Posterior cingulate gyrus (tissue), 11 donors: Measurements from ENCODE around the gene NAA11.

Source experiments
- DNase-seq, 10 donors: peaks; one replicate each; pipeline versions ENCODE4 v3.0.0 to v3.0.0-alpha.2; 2020 to 2021; ENCODE audit warnings: mixed read lengths in 3 of 10
- intact Hi-C: fragments of 100-400 bp; cut with DNase I; formaldehyde crosslinking; loops from one replicate; pipeline ENCODE4 v1.15.1; 2023

Gene NAA11

DNA sequence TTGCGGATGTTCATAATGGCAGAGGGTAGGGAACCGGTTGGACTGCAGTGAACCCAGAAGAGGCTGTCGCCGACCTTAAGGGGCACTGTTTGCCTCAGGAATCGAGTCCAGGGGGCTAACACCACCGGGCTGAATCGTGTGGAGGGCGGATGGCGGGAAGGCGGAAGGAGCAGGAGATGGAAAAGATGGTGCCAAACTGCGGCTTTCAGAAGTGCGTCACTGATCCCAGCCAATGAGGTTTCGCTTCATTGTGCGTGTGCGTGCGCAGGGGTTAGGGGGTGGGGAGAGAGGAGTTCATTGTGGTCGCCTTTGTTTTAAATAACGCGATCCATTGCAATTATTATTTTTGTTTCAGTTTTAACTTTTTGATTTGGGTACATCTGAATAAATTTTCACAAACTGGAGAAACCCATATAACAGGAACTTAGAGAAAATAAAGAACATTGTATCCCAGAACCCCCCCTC, at the start of gene NAA11:
Gene NAA11 (minus strand): TSS at position 198 of the 465 bp plus-strand sequence. CDS start 184 bp downstream, at position 14.
- intact Hi-C loops: no loop called here
- DNase-seq: no peak

DNA sequence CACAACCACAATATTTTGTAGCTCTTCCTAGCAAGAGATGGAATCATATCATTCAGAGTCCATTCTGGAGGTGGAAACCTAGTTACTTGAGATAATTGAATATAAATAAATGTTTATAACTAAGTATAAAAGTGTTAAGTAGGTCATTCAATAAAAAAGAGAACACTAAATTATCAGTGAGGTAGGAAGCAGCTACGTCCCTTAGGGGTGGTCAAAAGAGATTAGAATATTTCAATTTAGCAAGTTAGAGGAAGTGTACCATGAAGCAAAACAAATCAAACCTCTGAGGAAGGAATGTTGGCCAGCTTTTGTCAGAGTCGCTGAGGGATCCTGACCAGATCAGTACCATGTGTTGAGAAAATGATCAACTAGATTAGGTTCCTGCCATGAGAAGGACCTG, 44.2 kb upstream of the NAA11 start:
- intact Hi-C loops: no loop called here
- no peak for DNase-seq

DNA sequence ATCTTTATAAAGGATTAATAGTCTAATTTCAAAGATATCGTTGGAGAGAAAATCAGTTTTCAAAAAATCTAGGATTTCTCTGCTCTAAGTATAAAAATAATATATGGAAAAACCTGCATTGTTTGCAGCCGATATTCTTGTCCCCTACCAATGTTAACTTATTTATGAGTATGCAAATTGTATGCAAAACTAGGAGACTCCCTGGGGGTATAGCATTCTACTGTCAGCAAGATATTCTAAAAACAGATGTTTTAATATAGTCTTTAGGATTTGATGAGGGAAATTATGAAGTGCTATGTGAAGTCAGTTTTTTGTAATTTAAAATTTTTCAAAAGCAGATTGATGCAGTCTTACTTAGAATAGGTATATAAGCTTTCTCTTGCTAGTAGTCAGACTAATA, 41.2 kb upstream of the NAA11 start:
- intact Hi-C loops: no loop called here

DNA sequence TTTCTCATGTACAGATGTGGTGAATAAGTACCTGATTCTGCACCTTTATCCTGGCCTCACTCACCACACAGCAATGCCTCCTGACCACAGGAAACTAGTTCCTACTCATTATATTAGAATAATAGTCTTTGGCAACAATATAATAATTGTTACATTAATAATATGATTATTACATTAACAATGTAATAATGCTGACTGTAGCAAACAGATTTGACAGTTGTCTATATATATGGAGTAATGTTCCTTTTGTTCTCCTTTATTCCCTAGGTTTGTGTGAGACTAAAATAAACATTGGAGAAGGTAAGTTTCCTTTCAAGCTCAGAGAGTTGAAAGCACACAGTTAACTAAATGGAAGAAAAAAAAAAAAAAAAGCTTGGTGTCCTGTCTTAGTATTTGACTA, 40.6 kb upstream of the NAA11 start:
- no peak for DNase-seq
- intact Hi-C loops: no loop called here

More for the DNA sequence above, 41.2 kb upstream of the NAA11 start:
- no peak for DNase-seq

DNA sequence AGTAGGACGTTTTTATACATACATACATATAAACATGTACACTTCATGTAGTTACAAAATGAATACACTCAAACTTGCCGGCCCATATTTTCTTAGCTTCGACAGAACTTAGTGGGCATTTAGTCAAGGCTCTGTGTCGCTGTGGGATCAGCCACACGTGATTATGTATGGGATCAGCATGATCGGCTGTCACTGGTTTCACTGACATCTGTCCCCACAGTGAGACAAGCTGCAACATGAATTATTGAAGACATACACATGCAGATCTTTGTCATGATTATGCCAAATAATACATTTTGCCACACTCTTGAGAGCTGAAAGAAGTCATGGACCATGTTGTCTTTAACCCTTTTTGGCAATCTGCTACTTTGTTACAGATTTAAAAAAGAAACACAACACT, 38.2 kb upstream of the NAA11 start:
- intact Hi-C loops: no loop called here
- DNase-seq: no peak

DNA sequence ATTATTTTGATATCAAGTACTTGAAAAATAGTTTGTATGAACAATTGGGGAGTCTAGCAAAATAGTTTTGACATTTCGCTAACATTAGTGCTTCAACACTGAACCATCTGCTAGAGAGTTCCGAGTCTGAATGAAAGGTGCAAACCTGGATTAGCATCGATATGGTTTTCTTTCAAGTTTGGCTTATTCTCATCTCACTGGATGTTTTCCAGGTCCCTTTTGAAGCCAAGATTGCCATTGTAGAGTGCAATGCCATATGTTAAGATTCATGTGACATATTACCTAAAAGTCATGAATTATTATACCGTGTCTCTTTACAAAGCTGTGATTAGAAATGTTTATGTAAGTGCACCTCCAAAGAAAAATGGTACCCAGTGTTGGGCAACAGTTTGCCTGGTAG, 36.8 kb upstream of the NAA11 start:
- intact Hi-C loops: no loop called here
- DNase-seq: no peak

DNA sequence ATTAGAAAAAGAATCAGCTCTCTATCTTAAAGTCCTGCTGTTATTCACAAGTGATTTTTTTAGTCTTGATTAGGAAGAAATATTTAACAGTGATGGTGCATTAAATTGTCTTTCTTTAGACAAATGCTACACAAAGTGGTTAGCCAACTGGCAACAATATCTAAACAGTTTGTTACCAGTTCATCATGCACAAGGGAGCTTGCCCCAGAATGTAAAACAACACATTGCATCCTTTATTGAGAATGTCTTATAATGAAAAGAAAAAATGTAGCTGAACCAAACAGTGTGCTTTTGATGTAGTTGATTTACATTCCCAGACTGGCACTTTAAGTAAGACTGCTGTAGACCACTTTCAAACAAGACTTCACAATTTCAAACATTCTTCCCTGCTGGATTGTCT, 34.1 kb upstream of the NAA11 start:
- no peak for DNase-seq
- intact Hi-C loops: no loop called here

DNA sequence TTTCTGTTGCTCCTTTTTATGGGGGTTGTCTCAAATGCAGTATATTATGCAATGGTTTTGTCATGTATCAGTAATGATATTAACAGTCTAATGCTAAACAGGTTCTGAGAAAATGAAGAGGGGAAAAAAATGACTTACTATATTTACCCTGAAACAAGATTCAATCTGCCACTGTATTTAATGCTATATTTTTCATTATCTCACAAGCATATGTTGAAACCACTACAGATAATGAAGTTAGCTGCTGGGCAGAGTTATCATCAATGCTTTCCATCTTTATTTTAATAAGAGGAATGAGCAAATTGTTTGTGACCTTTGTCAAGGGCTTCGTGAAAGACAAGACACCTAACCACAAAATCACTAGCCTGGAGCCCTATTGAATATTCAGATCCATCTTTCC, 32.6 kb upstream of the NAA11 start:
- intact Hi-C loops: no loop called here
- no peak for DNase-seq

DNA sequence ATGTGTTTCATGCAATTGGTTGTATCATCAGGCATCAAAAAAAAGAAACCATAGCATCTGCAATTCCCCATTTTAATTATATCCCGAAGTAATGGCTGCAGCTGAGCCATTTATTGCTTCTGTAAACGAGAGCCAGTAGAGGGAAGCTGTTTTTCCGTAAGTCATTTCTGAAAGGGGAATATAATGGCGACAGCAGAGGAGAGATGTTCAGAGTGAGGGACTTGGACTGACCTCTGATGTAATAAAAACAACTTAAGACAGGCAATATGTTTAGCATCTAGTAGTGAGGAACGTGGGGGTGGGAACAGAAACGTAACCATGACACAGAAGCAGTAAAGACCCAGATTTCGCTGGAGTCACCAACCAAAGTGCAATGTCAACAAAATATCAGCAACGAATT, 31.5 kb upstream of the NAA11 start:
- intact Hi-C loops: no loop called here
- DNase-seq: no peak

DNA sequence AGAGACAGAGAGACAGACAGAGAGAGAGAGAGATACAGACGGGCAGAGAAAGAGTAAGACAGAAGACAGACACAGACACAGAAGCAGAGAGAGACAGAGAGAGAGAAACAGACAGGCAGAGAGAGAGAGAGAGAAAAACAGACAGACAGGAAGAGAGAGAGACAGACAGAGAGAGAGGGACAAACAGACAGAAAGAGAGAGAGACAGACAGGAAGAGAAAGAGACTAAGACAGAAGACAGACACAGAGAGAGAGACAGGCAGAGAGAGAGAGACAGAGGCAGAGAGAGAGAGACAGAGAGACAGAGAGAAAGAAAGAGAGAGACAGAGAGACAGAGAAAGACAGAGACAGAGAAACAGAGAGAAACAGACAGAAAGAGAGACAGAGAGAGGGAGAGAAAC, 27.2 kb upstream of the NAA11 start:
- no peak for DNase-seq
- intact Hi-C loops: no loop called here

DNA sequence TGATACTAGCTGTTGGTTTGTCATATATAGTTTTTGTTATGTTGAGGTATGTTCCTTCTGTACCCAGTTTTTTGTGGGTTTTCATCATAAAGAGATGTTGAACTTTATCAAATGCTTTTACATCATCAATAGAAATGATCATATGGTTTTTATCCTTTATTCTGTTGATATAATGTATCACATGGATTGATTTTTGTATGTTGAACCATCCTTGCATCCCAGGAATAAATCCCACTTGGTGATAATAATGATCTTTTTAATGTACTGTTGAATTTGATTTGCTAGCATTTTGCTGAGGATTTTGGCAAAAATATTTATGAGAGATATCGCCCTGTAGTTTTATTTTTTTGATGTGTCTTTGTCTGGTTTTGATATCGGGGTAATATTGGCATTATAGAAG, 22.5 kb upstream of the NAA11 start:
- intact Hi-C loops: no loop called here
- no peak for DNase-seq

DNA sequence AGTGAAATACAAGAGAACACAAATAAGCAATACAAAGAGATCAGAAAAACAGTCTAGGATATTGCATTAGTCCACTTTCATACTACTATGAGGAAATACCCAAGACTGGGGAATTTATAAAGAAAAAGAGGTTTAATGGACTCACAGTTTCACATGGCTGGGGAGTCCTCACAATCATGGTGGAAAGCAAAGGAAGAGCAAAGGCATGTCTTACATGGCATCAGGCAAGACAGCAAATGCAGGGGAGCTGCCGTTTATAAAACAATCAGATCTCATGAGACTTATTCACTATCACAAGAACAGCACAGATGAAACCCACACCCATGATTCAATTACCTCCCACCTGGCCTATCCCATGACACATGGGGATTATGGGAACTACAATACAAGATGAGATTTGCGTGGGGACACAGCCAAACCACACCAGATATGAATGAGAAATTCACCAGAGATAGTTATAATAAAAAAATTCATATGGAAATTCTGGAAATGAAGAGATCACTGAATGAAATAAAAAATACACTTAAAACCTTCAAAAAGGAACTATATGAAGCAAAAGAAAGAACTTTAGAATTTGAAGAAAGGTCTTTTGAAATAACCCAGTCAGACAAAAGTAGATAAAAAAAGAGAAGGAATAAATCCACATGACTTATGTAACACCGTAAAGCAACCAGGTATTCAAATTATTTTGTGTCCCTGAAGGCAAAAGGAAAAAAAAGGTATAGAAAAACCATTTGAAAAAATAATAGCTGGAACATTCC, 16.2 kb upstream of the NAA11 start:
- intact Hi-C loops: no loop called here
- DNase-seq: no peak

DNA sequence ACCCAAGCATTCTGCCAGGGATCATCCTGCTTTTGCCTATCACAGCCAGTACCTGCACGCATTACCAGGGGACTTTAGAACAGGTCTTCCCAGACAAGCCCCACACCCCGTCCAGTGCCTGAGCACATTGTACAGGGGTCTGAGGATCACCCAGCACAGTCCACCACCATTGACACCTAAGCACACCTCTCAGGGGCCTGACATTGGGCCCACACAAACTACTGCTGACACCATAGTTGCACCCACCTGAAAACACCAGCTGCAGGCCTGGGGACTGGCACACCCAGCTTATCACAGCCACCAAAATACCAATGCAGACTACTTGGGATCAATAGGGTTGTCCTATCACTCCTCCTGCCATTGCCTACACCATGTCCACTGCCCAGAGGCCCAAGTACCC, 14.7 kb upstream of the NAA11 start:
- DNase-seq: no peak
- intact Hi-C loops: no loop called here

DNA sequence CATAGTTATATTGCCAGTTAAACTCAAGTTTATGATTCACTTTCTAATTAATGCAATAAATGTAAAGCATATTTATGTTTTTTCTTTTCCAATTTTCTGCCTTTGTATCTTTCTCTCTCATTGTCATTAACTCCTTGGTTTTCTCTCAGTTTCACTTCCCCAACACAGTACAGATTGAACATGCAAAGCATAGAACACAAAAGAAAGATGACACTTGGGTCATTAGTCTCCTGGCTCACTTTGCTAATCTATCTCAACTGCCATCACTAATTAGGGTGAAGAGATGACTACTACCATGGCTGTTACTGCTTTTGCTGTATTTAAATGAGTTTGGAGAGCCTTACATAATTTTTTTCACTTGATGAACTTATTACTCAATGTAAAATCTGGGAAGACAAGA, 12.3 kb upstream of the NAA11 start:
- no peak for DNase-seq
- intact Hi-C loops: no loop called here

DNA sequence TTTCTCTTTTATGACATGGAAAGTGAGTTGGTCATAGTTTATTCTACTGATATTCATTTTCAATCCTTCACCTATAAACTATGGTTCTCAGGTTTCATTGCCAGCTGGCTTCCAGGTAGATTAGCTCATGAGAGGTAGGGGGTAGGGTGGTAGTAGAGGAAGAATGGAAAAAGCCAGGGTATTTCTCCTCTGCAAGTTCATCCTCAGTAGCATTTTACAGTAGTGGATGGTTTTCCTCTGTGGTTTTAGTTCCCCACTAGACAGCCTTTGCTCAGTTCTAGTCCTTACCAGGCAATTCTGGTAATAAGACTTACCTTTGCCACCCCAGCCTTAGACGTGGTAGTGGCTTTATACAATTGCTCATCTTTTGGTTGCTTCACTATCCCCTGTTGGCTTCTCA, 8.9 kb upstream of the NAA11 start:
- intact Hi-C loops: no loop called here
- no peak for DNase-seq

DNA sequence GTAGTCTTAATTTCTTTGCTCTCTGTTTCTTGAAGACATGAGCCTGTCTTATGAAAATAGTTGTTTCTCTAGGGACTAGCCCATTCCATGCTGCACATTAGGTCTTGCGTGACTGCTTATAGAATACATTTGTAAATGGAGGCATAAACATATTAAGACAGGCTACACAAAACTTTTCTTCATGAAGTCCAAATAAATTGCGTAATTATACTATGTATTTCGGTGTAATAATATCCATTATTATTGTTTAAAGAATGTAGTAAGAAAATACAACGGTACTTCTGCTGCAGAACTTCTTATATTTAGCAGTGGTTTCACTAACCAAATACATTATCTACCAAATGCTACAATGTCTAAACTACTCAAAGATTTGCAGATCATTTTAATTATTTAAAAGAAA, 8.5 kb upstream of the NAA11 start:
- DNase-seq: no peak
- intact Hi-C loops: no loop called here

DNA sequence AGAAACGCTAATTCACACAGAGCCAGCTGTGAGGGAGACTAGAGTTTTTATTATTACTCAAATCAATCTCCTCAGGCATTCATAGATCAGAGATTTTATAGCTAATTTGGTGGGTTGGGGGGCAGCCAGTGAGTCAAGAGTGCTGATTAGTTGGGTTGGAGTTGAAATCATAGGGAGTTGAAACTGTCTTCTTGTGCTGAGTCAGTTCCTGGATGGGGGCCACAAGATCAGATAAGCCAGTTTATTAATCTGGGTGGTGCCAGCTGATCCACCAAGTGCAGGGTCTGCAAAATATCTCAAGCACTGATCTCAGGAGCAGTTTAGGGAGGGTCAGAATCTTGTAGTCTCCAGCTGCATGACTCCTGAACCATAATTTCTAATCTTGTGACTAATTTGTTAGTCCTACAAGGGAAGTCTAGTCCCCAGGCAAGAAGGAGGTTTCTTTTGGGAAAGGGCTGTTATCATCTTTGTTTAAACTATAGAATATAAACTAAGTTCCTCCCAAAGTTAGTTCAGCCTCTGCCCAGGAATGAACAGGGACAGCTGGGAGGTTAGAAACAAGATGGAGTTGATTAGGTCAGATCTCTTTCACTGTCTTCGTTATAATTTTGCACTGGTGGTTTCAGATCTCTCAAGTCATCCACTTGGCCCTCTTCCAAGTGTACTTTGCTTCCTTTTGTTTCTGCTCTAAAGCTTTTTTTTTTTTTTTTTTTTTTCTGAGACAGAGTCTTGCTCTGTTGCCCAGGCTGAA, 5.4 kb upstream of the NAA11 start:
- intact Hi-C loops: no loop called here
- DNase-seq: no peak

DNA sequence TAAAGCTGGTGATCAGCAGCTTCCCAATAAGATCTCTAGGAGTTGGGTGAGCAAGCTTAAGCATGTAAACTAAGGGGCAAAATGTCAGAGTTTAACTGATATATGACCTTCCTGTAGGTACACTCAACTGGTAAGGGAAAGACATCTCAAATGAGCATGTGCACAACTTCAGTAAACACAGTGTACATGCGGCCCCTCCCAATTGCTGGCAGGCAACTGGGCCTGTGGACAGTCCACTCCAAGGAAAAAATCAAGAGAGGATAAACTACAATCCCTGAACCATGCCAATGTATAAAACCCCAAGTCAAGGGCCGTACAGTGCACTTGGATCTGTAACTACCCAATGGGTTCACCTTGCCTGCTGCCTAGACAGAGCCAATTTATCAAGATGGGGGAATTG, 4.9 kb upstream of the NAA11 start:
- intact Hi-C loops: no loop called here
- no peak for DNase-seq

DNA sequence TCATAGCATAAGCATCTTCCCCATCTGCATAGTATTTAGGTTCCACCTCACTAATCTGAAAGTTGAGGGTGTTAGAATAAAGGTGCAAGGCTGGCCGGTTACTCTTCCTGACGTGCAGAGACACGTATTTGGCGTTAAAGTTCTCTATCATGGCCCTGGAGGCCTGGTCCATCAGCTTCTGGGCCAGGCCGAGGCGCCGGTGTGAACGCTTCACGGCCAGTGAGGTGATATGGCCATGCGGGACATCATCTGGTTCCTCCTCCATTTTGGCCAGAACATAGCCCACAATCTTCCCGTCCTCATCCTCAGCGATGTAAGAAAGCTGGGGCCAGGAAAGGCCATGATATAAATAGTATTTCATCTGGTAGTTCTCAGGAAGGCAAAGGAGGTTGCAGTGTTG, 425 bp downstream of the NAA11 start:
- intact Hi-C loops: no loop called here
- no peak for DNase-seq

DNA sequence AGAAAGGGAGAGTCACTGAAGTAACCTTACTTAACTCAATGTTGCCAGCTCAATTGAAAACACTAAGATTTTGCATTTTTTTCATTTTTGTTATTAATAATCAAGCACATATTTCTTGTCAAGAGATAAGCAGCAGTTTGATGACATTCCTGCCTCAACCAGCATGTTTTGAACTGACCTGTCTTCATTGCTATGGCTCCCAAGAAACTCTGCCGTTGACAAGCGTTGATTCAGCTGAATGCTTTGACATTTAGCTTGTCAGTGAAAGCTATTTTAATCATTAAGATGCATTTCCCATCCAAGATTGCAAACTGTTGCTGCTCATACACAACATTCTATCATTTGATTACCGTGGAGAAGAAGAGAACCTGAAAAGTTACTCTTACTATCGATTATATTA, 5.9 kb downstream of the NAA11 start:
- intact Hi-C loops: no loop called here
- no peak for DNase-seq

DNA sequence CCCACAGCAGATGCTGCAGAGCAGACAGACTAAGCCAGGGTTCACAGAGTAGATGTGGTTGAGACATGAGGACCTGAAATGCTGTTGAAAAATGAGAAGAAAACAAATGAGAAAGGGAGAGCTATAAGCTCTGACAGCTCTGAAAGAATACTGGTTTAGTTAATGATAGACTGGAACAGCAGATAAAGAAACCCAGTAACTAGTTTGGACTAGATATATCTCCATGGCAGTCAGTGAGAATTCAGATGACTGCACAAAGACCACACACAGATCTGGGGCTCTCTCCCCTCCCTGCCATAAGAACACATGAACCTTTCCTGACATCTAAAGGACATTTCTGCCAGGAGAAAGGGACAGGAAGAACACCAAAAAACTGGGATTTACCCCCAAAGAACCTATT, 8.2 kb downstream of the NAA11 start:
- intact Hi-C loops: no loop called here
- DNase-seq: no peak

DNA sequence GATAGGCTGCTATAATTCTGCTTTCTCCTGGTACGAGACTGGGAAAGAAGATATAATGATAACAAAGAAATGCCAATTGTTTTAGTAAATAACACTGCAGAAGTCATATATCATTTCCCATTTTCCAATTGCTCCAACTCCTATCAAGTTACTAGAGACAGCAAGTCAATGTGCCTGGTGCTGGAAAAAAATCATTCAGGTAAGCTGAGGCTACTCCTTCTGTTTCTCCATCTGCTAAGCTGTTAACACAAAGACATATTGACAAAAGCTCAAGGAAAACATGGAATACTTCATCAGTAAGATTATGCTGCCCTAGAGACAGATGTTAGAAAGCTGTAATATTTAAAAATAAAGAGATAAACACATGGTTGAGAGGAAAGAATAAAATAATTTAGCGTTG, 10.0 kb downstream of the NAA11 start:
- intact Hi-C loops: no loop called here
- DNase-seq: no peak
